ENCODE results near the gene AQP1.

DNA sequence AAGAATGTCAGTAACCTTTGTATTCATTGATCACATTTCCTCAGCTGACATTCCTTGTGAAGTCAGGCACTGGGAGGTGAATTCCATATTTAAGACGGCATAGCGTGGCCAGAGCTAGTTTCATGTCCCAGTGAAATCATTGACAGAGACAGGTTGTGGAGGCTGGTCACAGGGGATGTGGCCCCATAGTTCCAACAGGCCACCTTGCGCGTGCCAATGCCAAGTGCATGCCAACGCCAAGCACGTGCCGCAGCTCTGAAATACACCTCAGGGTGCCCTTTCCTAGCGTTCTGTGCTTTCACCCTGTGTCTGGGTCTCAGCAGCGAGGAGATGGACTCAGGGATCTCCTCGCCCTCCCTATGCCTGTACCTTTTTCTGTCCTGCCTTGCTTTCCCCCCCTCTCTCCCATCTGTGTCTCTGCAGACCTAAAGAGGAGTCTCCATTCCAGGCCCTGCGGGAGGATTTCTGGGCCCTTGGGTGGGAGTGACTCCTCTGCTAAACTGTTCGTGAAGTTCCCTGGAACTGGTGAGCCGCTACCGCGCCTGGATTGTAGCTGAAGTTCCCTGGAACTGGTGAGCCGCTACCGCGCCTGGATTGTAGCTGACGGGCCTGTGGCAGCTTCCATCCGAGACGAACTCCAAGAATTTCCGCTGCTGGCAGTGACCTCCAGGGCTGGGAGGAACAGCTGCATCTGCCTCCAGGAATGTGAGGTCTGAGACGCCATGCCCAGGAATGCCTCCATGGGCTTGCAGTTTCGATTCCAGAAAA, 19.7 kb downstream of the AQP1 start:
- TF ChIP-seq EP300 (IDR thresholded peaks at IDR 0.05) (no peak), CTCF (IDR thresholded peaks at IDR 0.05) (no peak), POLR2AphosphoS5 (IDR thresholded peaks at IDR 0.05) (no peak)
